ENCODE measurements around the gene HOMEZ.
A peak's percentile ranks its signal among the peaks of the same experiment; 100 is the strongest.
"Not testable (repeated sequence)": the region's sequence is repeated elsewhere in the genome, so short reads cannot be mapped to it uniquely, and the experiment has no call there.

HOMEZ gene

GRCh38 chr14:23284654-23285529 lies 1.0 kb downstream of the HOMEZ start:
- Histone ChIP-seq H3K27me3 (replicated peaks) (no peaks in the 10 kb centered on the region), H3K36me3 (replicated peaks) (no peaks in the 10 kb centered on the region), H3K4me3 (ENCODE audit: low read depth, low read length) (peak overlapping the region; percentile 83), H3K27ac (no peak overlapping the region)
- no peak for TF ChIP-seq CTCF (IDR thresholded peaks at IDR 0.05; ENCODE audit: low read depth, low read length, missing control alignments)
- no peak for DNase-seq
- in situ Hi-C loops (cut with HindIII; ENCODE audit: low pct_ligation_motif_present, low sequenced_read_pairs): no loop called here

- H3K27me3 ChIP-seq (replicated peaks): no peaks in the 10 kb centered on the region
- no peak overlapping the region for H3K27ac ChIP-seq
- DNase-seq: no peak
- in situ Hi-C loops (cut with HindIII; ENCODE audit: low pct_ligation_motif_present, low sequenced_read_pairs): no loop called here
- no peak overlapping the region for H3K4me3 ChIP-seq (ENCODE audit: low read depth, low read length)
- TF ChIP-seq CTCF (IDR thresholded peaks at IDR 0.05; ENCODE audit: low read depth, low read length, missing control alignments): no peak
- H3K36me3 ChIP-seq (replicated peaks): no peaks in the 10 kb centered on the region
Measured at GRCh38 chr14:23281247-23281646, 4.7 kb downstream of the HOMEZ start.

GRCh38 chr14:23277928-23278327 lies 8.0 kb downstream of the HOMEZ start:
- in situ Hi-C loops (cut with HindIII; ENCODE audit: low pct_ligation_motif_present, low sequenced_read_pairs); H3K27me3 ChIP-seq (replicated peaks); H3K36me3 ChIP-seq (replicated peaks); DNase-seq; H3K4me3 ChIP-seq (ENCODE audit: low read depth, low read length); H3K27ac ChIP-seq: not testable (repeated sequence)

- no peak overlapping the region for H3K27ac ChIP-seq
- H3K4me3 ChIP-seq (ENCODE audit: low read depth, low read length): no peak overlapping the region
- in situ Hi-C loops (cut with HindIII; ENCODE audit: low pct_ligation_motif_present, low sequenced_read_pairs): no loop called here
- no peak for DNase-seq
- TF ChIP-seq CTCF (IDR thresholded peaks at IDR 0.05; ENCODE audit: low read depth, low read length, missing control alignments): no peak
- H3K27me3 ChIP-seq (replicated peaks): no peaks in the 10 kb centered on the region
- no peaks in the 10 kb centered on the region for H3K36me3 ChIP-seq (replicated peaks)
Measured at GRCh38 chr14:23277189-23277588, 8.7 kb downstream of the HOMEZ start.

- H3K27me3 ChIP-seq (replicated peaks): no peaks in the 10 kb centered on the region
- H3K27ac ChIP-seq: no peak overlapping the region
- DNase-seq: no peak
- TF ChIP-seq CTCF (IDR thresholded peaks at IDR 0.05; ENCODE audit: low read depth, low read length, missing control alignments): no peak
- H3K36me3 ChIP-seq (replicated peaks): no peaks in the 10 kb centered on the region
- H3K4me3 ChIP-seq (ENCODE audit: low read depth, low read length): no peak overlapping the region
- in situ Hi-C loops (cut with HindIII; ENCODE audit: low pct_ligation_motif_present, low sequenced_read_pairs): no loop called here
Measured at GRCh38 chr14:23275412-23275811, 10.5 kb downstream of the HOMEZ start.

GRCh38 chr14:23269193-23269592 lies 16.7 kb downstream of the HOMEZ start:
- no peak overlapping the region for H3K4me3 ChIP-seq (ENCODE audit: low read depth, low read length)
- TF ChIP-seq CTCF (IDR thresholded peaks at IDR 0.05; ENCODE audit: low read depth, low read length, missing control alignments): no peak
- H3K27me3 ChIP-seq (replicated peaks): no peaks in the 10 kb centered on the region
- in situ Hi-C loops (cut with HindIII; ENCODE audit: low pct_ligation_motif_present, low sequenced_read_pairs): no loop called here
- H3K36me3 ChIP-seq (replicated peaks): no peaks in the 10 kb centered on the region
- no peak overlapping the region for H3K27ac ChIP-seq
- no peak for DNase-seq

- H3K36me3 ChIP-seq (replicated peaks); in situ Hi-C loops (cut with HindIII; ENCODE audit: low pct_ligation_motif_present, low sequenced_read_pairs); H3K27ac ChIP-seq; DNase-seq; H3K27me3 ChIP-seq (replicated peaks); H3K4me3 ChIP-seq (ENCODE audit: low read depth, low read length): not testable (repeated sequence)
Measured at GRCh38 chr14:23260849-23261248, 25.1 kb downstream of the HOMEZ start.
